Mesenchymal stem cell (in vitro differentiated cells and primary cell): Measurements from ENCODE around the gene DDAH1.

Experiments
- DNase-seq: peaks from one replicate; pipeline ENCODE4 v3.0.0-alpha.2; 2013
- H2AFZ ChIP-seq: one replicate; pipeline ENCODE4 v1.6.1; 2013; ENCODE audit warnings: low read depth, mild to moderate bottlenecking, control low read depth, inconsistent platforms, low read length, moderate library complexity
- H2AK5ac ChIP-seq: 2 replicates; pipeline ENCODE4 v1.6.1; 2013; ENCODE audit warnings: low read length, moderate library complexity, mild to moderate bottlenecking, inconsistent platforms; ENCODE audit not compliant: severe bottlenecking
- H2BK120ac ChIP-seq: one replicate; pipeline ENCODE4 v1.6.1; 2013; ENCODE audit warnings: low read depth, mild to moderate bottlenecking, inconsistent platforms, low read length, moderate library complexity
- H2BK12ac ChIP-seq, 2 experiments: one replicate each; pipeline ENCODE4 v1.6.1; 2013; ENCODE audit warnings: inconsistent platforms in 2 of 2, low read length in 2 of 2, mild to moderate bottlenecking in 2 of 2, moderate library complexity in 2 of 2, control low read depth in 1 of 2
- H2BK15ac ChIP-seq: one replicate; pipeline ENCODE4 v1.6.1; 2013; ENCODE audit warnings: mild to moderate bottlenecking, low read depth, inconsistent platforms; ENCODE audit not compliant: poor library complexity, severe bottlenecking
- H2BK5ac ChIP-seq: 2 replicates; pipeline ENCODE4 v1.6.1; 2013; ENCODE audit warnings: low read depth, mild to moderate bottlenecking, low read length, control low read depth, inconsistent platforms; ENCODE audit not compliant: poor library complexity, severe bottlenecking
- H3K14ac ChIP-seq, 2 experiments: one replicate each; pipeline ENCODE4 v1.6.1; 2013; ENCODE audit warnings: inconsistent platforms in 2 of 2, low read length in 2 of 2, control low read depth in 1 of 2, mild to moderate bottlenecking in 1 of 2, moderate library complexity in 1 of 2
- H3K18ac ChIP-seq, 2 experiments: one replicate each; pipeline ENCODE4 v1.6.1; 2013; ENCODE audit warnings: inconsistent platforms in 2 of 2, low read length in 2 of 2, control low read depth in 1 of 2, low read depth in 1 of 2, mild to moderate bottlenecking in 1 of 2
- H3K23ac ChIP-seq, 2 experiments: one replicate each; pipeline ENCODE4 v1.6.1; 2013; ENCODE audit warnings: inconsistent platforms in 2 of 2, low read length in 2 of 2, mild to moderate bottlenecking in 2 of 2, moderate library complexity in 2 of 2, control low read depth in 1 of 2
- H3K27ac ChIP-seq: 2 replicates; pipeline ENCODE4 v1.5.1; 2013; ENCODE audit warnings: mild to moderate bottlenecking, moderate library complexity, low read length, control low read depth, inconsistent platforms; ENCODE audit not compliant: poor library complexity, severe bottlenecking
- H3K27me3 ChIP-seq, 2 experiments: 2 replicates each; pipeline versions ENCODE4 v1.6.1 to v1.7.0; 2013; ENCODE audit warnings: low read length in 2 of 2, mild to moderate bottlenecking in 2 of 2, moderate library complexity in 2 of 2, control low read depth in 1 of 2, inconsistent platforms in 1 of 2; ENCODE audit not compliant: control insufficient read depth in 1 of 2, insufficient read depth in 1 of 2
- H3K36me3 ChIP-seq, 2 experiments: 2 replicates each; pipeline versions ENCODE4 v1.6.1 to v1.7.0; 2013; ENCODE audit warnings: low read length in 2 of 2, control low read depth in 1 of 2, inconsistent platforms in 1 of 2, low read depth in 1 of 2, mild to moderate bottlenecking in 1 of 2; ENCODE audit not compliant: insufficient read depth in 2 of 2, control insufficient read depth in 1 of 2
- H3K4ac ChIP-seq, 2 experiments: one replicate each; pipeline ENCODE4 v1.6.1; 2013; ENCODE audit warnings: inconsistent platforms in 2 of 2, low read length in 2 of 2, mild to moderate bottlenecking in 2 of 2, moderate library complexity in 2 of 2, control low read depth in 1 of 2, low read depth in 1 of 2
- H3K4me1 ChIP-seq: 2 replicates; pipeline ENCODE4 v1.6.1; 2013; ENCODE audit warnings: low read depth, low read length, control low read depth; ENCODE audit not compliant: control insufficient read depth, insufficient read depth
- H3K4me2 ChIP-seq: 2 replicates; pipeline ENCODE4 v1.6.1; 2013; ENCODE audit warnings: low read length, mild to moderate bottlenecking, inconsistent platforms; ENCODE audit not compliant: poor library complexity, severe bottlenecking
- H3K4me3 ChIP-seq, 2 experiments: 2 replicates each; pipeline versions ENCODE4 v1.5.1 to v1.7.0; 2013; ENCODE audit warnings: low read length in 2 of 2, mild to moderate bottlenecking in 2 of 2, control low read depth in 1 of 2, low read depth in 1 of 2; ENCODE audit not compliant: insufficient read depth in 1 of 2
- H3K79me1 ChIP-seq: replicated peaks from 2 replicates; pipeline ENCODE4 v1.6.1; 2013; ENCODE audit warnings: mild to moderate bottlenecking, control low read depth, low read length, inconsistent platforms; ENCODE audit not compliant: poor library complexity, severe bottlenecking
- H3K9ac ChIP-seq: 2 replicates; pipeline ENCODE4 v1.7.0; 2013; ENCODE audit warnings: mild to moderate bottlenecking, low read length, moderate library complexity
- H3K9me3 ChIP-seq: 2 replicates; pipeline ENCODE4 v1.7.0; 2013; ENCODE audit warnings: mild to moderate bottlenecking, low read length; ENCODE audit not compliant: control insufficient read depth
- H4K8ac ChIP-seq: one replicate; pipeline ENCODE4 v1.6.1; 2013; ENCODE audit warnings: inconsistent platforms, mild to moderate bottlenecking, low read length, moderate library complexity
- H4K91ac ChIP-seq: one replicate; pipeline ENCODE4 v1.6.1; 2013; ENCODE audit warnings: mild to moderate bottlenecking, low read length, inconsistent platforms
- WGBS: methylation state at CpG from one replicate; pipeline ENCODE4 v1.1.7; 2013; ENCODE audit warnings: mixed read lengths; 5-methylcytosine and 5-hydroxymethylcytosine counted together

DDAH1 gene

DNA sequence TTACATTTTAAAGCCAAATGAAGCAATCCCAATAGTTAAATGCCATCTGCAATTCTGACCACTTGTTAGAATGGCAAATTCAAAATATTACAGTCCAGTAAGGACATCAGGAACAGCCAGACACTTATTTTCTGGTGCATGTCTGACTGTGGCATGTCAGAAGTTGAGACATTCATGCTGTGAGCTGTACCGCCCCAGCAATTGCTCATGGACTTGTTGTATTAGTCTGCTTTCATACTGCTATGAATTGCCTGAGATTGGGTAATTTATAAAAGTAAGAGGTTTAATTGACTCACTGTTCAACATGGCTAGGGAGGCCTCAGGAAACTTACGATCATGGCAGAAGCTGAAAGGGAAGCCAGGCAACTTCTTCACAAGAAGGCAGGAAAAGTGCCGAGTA, 19.1 kb downstream of the DDAH1 start:
- Histone ChIP-seq H3K27me3 (no peaks in the 10 kb centered on the region), H3K4me1 (peaks cover 7% of the 10 kb centered on the region), H3K27ac (no peak overlapping the region), H3K36me3 (peaks cover 3 to 11% of the 10 kb centered on the region in 2 experiments), H2BK15ac (no peak overlapping the region), H2BK5ac (no peak overlapping the region), H2AK5ac (no peak overlapping the region), H3K14ac (no peak overlapping the region), H3K4ac (no peak overlapping the region), H3K23ac (no peak overlapping the region), H4K91ac (no peak overlapping the region), H3K18ac (peak overlapping the region in 1 of 2 experiments; percentile 24), H3K9me3 (no peaks in the 10 kb centered on the region), H2AFZ (no peak overlapping the region), H3K4me3 (peak overlapping the region in 1 of 2 experiments; percentile 23), H3K9ac (no peak overlapping the region), H2BK12ac (peak overlapping the region in 1 of 2 experiments; percentile 63), H3K79me1 (peaks cover 39% of the 10 kb centered on the region), H4K8ac (no peak overlapping the region), H2BK120ac (no peak overlapping the region), H3K4me2 (no peak overlapping the region)
- peak; percentile 68 for DNase-seq
- WGBS, result 96% methylated on average over 3 of the region's 3 CpGs

DNA sequence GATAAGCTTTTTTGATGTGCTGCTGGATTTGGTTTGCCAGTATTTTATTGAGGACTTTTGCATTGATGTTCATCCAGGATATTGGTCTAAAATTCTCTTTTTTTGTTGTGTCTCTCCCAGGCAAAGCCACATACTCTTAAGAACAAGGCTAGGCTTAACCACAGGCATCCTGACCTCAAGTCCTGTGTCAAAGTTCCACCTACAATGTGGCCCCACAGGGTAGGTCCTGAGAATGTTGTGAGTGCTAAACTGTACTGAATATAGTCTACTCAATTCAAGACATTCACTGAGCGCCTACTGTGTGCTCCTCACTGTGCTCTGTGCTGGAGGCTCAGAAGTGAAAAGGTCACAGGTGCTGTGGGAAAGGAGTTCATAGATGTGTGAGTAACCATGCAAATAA, 20.6 kb downstream of the DDAH1 start:
- H4K8ac ChIP-seq, result no peak overlapping the region
- no peak for DNase-seq
- H2BK120ac ChIP-seq, result no peak overlapping the region
- no peak overlapping the region for H2BK5ac ChIP-seq
- H3K4ac ChIP-seq, result no peak overlapping the region
- peaks cover 34% of the 10 kb centered on the region for H3K79me1 ChIP-seq
- no peak overlapping the region for H3K4me3 ChIP-seq
- H3K36me3 ChIP-seq, result peaks cover 0 to 5% of the 10 kb centered on the region in 2 experiments
- H4K91ac ChIP-seq, result no peak overlapping the region
- H2BK12ac ChIP-seq, result no peak overlapping the region
- H3K9ac ChIP-seq, result no peak overlapping the region
- no peak overlapping the region for H2AFZ ChIP-seq
- peak overlapping the region in 1 of 2 experiments; percentile 11 for H3K18ac ChIP-seq
- peaks cover 6% of the 10 kb centered on the region for H3K4me1 ChIP-seq
- WGBS, result 93% methylated on average over 1 of the region's 1 CpG
- H3K27ac ChIP-seq, result no peak overlapping the region
- no peaks in the 10 kb centered on the region for H3K9me3 ChIP-seq
- no peak overlapping the region for H2AK5ac ChIP-seq
- no peak overlapping the region for H3K4me2 ChIP-seq
- no peak overlapping the region for H3K23ac ChIP-seq
- H3K14ac ChIP-seq, result peak overlapping the region in 1 of 2 experiments; percentile 60
- H3K27me3 ChIP-seq, result no peaks in the 10 kb centered on the region
- no peak overlapping the region for H2BK15ac ChIP-seq

DNA sequence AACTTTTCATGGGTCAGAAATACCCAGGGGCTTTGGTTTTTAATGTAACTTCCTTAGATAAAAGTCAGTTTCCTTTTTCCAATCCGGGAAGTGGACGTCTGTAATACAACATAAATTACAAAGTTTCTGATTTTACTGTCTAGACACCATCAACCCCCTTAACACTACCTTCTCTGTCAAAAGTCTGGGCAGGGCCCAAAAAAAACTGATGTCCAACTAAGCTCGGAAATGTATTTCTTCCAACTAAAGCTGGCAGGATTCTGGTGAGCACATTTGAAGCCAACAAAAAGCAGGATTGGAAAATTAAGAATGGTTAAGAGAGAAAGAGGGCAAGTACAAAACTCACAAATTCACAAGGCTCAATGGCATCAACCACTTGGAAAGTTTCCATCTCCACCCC, 24.3 kb downstream of the DDAH1 start:
- peaks cover 5% of the 10 kb centered on the region for H3K4me1 ChIP-seq
- WGBS, result 71% methylated on average over 3 of the region's 3 CpGs
- peaks cover 28% of the 10 kb centered on the region for H3K79me1 ChIP-seq
- H2AK5ac ChIP-seq, result peak overlapping the region; percentile 28
- no peak overlapping the region for H3K23ac ChIP-seq
- no peak for DNase-seq
- H3K27me3 ChIP-seq, result no peaks in the 10 kb centered on the region
- peak overlapping the region; percentile 8 for H3K9ac ChIP-seq
- H4K91ac ChIP-seq, result no peak overlapping the region
- no peak overlapping the region for H3K4ac ChIP-seq
- H2BK12ac ChIP-seq, result no peak overlapping the region
- no peak overlapping the region for H3K18ac ChIP-seq
- H3K4me3 ChIP-seq, result no peak overlapping the region
- H4K8ac ChIP-seq, result no peak overlapping the region
- no peak overlapping the region for H3K27ac ChIP-seq
- no peak overlapping the region for H2BK5ac ChIP-seq
- H3K4me2 ChIP-seq, result no peak overlapping the region
- H3K9me3 ChIP-seq, result no peaks in the 10 kb centered on the region
- no peak overlapping the region for H2BK120ac ChIP-seq
- H3K36me3 ChIP-seq, result peaks cover 0 to 3% of the 10 kb centered on the region in 2 experiments
- no peak overlapping the region for H3K14ac ChIP-seq
- no peak overlapping the region for H2AFZ ChIP-seq
- no peak overlapping the region for H2BK15ac ChIP-seq

DNA sequence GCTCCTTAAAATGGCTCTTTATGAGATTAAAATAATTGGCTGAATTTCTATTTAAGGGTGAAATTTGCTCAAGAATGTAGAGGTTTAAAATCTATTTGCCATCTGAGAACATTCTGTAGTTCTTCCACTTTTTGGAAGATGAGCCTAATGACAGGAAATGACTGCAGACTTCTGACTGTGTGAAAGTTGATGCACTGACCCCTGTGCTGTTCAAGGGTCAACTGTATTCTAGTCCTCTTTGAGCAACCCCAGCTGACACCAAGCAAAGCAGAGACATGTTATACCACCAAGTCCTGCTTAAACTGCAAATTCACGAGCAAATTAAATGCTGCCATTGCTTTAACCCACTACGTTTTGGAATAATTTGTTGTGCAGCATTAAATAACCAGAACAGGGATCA, 26.6 kb downstream of the DDAH1 start:
- H2BK5ac ChIP-seq, result no peak overlapping the region
- no peak overlapping the region for H2BK12ac ChIP-seq
- H2BK15ac ChIP-seq, result no peak overlapping the region
- no peak overlapping the region for H3K23ac ChIP-seq
- no peaks in the 10 kb centered on the region for H3K36me3 ChIP-seq
- H3K9ac ChIP-seq, result no peak overlapping the region
- no peak overlapping the region for H2AFZ ChIP-seq
- H3K9me3 ChIP-seq, result no peaks in the 10 kb centered on the region
- 30% methylated on average over 2 of the region's 2 CpGs for WGBS
- no peak overlapping the region for H4K91ac ChIP-seq
- H3K27ac ChIP-seq, result no peak overlapping the region
- DNase-seq, result peak; percentile 73
- no peak overlapping the region for H2AK5ac ChIP-seq
- no peak overlapping the region for H3K4me3 ChIP-seq
- no peak overlapping the region for H2BK120ac ChIP-seq
- no peak overlapping the region for H3K4ac ChIP-seq
- H3K4me1 ChIP-seq, result peaks cover 3% of the 10 kb centered on the region
- no peak overlapping the region for H3K14ac ChIP-seq
- peaks cover 21% of the 10 kb centered on the region for H3K79me1 ChIP-seq
- no peaks in the 10 kb centered on the region for H3K27me3 ChIP-seq
- no peak overlapping the region for H4K8ac ChIP-seq
- no peak overlapping the region for H3K18ac ChIP-seq
- no peak overlapping the region for H3K4me2 ChIP-seq
